OCI-LY3 (cell line): ENCODE measurements around the gene FNIP2.
"Not testable (repeated sequence)": the region's sequence is repeated elsewhere in the genome, so short reads cannot be mapped to it uniquely, and the experiment has no call there.

ENCODE experiments used
- EZH2phosphoT487 ChIP-seq: fragments of 200-600 bp; shearing (Covaris generic); IDR thresholded peaks from 2 replicates; pipeline ENCODE4 v1.6.1; 2018; ENCODE audit warnings: antibody characterized with exemption, mixed run types, low read depth
- TF ChIP-seq, protein P1 (sequence below): fragments of 200-600, 300-600 bp; sonication (generic); IDR thresholded peaks from 2 replicates; pipeline ENCODE4 v1.5.1; 2014; ENCODE audit warnings: antibody characterized with exemption, low read length, low read depth

GRCh38 chr4:158828151-158828550 is 59.3 kb downstream of the FNIP2 start:
- TF ChIP-seq, protein P1, sequence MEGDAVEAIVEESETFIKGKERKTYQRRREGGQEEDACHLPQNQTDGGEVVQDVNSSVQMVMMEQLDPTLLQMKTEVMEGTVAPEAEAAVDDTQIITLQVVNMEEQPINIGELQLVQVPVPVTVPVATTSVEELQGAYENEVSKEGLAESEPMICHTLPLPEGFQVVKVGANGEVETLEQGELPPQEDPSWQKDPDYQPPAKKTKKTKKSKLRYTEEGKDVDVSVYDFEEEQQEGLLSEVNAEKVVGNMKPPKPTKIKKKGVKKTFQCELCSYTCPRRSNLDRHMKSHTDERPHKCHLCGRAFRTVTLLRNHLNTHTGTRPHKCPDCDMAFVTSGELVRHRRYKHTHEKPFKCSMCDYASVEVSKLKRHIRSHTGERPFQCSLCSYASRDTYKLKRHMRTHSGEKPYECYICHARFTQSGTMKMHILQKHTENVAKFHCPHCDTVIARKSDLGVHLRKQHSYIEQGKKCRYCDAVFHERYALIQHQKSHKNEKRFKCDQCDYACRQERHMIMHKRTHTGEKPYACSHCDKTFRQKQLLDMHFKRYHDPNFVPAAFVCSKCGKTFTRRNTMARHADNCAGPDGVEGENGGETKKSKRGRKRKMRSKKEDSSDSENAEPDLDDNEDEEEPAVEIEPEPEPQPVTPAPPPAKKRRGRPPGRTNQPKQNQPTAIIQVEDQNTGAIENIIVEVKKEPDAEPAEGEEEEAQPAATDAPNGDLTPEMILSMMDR: not testable (repeated sequence)
- TF ChIP-seq EZH2phosphoT487: not testable (repeated sequence)
